ENCODE results near the gene SMPD3. TPM values are rescaled to one million over a fixed set of nuclear protein-coding genes. Genes with fewer than 3 reads are reported as not detected.
A peak's percentile ranks its signal among the peaks of the same experiment; 100 is the strongest.

Gene SMPD3
- total and polyA plus RNA-seq, 9 of the 15 experiments (the other 6 are each of a cell fraction or from before 2014, with no cell fraction given): 0.03 to 1.2 (median 0.18) TPM

DNA sequence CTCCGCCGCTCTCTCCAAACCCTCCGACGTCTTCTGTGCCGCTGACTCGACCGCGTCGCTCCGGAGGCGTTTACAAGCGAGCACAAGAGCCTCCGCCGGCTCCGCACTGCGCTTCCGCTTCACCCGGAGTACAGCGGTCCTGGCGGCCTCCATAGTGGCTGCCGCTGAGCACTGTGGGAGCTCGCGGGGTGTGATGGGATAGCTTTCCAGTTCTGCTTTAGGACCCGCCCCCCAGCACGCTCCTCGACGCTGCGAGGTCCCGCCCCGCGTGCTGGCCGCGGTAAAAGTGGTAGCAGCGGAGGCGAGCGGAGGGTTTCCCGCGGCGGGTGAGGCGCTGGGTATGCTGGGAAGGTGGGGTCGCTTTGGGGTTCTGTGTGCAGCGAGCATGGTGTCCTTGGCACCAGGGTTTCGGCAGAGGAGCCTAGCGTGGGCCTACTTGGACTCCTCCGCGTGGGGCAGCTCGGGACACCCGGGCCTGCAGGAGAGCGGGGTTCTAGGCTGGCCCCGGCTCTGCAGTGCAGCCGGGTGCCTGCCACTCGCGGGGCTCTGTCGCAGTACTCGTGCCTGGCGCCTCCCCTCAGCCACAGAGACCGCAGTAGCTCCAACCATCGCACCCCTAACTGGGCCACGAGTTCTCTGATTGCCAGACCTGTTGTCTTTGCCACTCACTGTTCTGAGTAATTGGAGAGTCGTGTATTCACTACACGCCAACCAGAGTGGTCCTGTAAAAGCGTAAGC lies 137.4 kb downstream of the SMPD3 start, which contains the start of the genes PRMT7 and SLC7A6OS (continued):
- TF ChIP-seq, protein P1, sequence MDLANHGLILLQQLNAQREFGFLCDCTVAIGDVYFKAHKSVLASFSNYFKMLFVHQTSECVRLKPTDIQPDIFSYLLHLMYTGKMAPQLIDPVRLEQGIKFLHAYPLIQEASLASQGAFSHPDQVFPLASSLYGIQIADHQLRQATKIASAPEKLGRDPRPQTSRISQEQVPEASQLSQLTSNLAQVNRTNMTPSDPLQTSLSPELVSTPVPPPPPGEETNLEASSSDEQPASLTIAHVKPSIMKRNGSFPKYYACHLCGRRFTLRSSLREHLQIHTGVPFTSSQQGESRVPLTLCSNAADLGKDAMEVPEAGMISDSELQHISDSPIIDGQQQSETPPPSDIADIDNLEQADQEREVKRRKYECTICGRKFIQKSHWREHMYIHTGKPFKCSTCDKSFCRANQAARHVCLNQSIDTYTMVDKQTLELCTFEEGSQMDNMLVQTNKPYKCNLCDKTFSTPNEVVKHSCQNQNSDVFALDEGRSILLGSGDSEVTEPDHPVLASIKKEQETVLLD (IDR thresholded peaks at IDR 0.05): peak; percentile 52; the same call in 1 of the 2 replicates
- TF ChIP-seq MTF1 (CRISPR knock-in tag; IDR thresholded peaks at IDR 0.05; ENCODE audit: borderline replicate concordance) (no peak), CBFA2T3 (IDR thresholded peaks at IDR 0.05) (no peak), CHCHD3 (CRISPR knock-in tag; IDR thresholded peaks at IDR 0.05) (no peak), RBM14 (IDR thresholded peaks at IDR 0.05; ENCODE audit: borderline replicate concordance, insufficient read depth, low read depth, low read length) (no peak), SPI1 (IDR thresholded peaks at IDR 0.05; ENCODE audit: borderline replicate concordance, low read depth, low read length) (peak; percentile 85), XRCC4 (IDR thresholded peaks at IDR 0.05; ENCODE audit: extremely low read depth, insufficient read depth, insufficient read length) (no peak), STAG1 (CRISPR knock-in tag; IDR thresholded peaks at IDR 0.05; ENCODE audit: borderline replicate concordance) (no peak; the same call in 1 of the 2 replicates)
- TF ChIP-seq, protein P2, sequence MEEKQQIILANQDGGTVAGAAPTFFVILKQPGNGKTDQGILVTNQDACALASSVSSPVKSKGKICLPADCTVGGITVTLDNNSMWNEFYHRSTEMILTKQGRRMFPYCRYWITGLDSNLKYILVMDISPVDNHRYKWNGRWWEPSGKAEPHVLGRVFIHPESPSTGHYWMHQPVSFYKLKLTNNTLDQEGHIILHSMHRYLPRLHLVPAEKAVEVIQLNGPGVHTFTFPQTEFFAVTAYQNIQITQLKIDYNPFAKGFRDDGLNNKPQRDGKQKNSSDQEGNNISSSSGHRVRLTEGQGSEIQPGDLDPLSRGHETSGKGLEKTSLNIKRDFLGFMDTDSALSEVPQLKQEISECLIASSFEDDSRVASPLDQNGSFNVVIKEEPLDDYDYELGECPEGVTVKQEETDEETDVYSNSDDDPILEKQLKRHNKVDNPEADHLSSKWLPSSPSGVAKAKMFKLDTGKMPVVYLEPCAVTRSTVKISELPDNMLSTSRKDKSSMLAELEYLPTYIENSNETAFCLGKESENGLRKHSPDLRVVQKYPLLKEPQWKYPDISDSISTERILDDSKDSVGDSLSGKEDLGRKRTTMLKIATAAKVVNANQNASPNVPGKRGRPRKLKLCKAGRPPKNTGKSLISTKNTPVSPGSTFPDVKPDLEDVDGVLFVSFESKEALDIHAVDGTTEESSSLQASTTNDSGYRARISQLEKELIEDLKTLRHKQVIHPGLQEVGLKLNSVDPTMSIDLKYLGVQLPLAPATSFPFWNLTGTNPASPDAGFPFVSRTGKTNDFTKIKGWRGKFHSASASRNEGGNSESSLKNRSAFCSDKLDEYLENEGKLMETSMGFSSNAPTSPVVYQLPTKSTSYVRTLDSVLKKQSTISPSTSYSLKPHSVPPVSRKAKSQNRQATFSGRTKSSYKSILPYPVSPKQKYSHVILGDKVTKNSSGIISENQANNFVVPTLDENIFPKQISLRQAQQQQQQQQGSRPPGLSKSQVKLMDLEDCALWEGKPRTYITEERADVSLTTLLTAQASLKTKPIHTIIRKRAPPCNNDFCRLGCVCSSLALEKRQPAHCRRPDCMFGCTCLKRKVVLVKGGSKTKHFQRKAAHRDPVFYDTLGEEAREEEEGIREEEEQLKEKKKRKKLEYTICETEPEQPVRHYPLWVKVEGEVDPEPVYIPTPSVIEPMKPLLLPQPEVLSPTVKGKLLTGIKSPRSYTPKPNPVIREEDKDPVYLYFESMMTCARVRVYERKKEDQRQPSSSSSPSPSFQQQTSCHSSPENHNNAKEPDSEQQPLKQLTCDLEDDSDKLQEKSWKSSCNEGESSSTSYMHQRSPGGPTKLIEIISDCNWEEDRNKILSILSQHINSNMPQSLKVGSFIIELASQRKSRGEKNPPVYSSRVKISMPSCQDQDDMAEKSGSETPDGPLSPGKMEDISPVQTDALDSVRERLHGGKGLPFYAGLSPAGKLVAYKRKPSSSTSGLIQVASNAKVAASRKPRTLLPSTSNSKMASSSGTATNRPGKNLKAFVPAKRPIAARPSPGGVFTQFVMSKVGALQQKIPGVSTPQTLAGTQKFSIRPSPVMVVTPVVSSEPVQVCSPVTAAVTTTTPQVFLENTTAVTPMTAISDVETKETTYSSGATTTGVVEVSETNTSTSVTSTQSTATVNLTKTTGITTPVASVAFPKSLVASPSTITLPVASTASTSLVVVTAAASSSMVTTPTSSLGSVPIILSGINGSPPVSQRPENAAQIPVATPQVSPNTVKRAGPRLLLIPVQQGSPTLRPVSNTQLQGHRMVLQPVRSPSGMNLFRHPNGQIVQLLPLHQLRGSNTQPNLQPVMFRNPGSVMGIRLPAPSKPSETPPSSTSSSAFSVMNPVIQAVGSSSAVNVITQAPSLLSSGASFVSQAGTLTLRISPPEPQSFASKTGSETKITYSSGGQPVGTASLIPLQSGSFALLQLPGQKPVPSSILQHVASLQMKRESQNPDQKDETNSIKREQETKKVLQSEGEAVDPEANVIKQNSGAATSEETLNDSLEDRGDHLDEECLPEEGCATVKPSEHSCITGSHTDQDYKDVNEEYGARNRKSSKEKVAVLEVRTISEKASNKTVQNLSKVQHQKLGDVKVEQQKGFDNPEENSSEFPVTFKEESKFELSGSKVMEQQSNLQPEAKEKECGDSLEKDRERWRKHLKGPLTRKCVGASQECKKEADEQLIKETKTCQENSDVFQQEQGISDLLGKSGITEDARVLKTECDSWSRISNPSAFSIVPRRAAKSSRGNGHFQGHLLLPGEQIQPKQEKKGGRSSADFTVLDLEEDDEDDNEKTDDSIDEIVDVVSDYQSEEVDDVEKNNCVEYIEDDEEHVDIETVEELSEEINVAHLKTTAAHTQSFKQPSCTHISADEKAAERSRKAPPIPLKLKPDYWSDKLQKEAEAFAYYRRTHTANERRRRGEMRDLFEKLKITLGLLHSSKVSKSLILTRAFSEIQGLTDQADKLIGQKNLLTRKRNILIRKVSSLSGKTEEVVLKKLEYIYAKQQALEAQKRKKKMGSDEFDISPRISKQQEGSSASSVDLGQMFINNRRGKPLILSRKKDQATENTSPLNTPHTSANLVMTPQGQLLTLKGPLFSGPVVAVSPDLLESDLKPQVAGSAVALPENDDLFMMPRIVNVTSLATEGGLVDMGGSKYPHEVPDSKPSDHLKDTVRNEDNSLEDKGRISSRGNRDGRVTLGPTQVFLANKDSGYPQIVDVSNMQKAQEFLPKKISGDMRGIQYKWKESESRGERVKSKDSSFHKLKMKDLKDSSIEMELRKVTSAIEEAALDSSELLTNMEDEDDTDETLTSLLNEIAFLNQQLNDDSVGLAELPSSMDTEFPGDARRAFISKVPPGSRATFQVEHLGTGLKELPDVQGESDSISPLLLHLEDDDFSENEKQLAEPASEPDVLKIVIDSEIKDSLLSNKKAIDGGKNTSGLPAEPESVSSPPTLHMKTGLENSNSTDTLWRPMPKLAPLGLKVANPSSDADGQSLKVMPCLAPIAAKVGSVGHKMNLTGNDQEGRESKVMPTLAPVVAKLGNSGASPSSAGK (IDR thresholded peaks at IDR 0.05): peak; percentile 99
- TF ChIP-seq, protein P3, sequence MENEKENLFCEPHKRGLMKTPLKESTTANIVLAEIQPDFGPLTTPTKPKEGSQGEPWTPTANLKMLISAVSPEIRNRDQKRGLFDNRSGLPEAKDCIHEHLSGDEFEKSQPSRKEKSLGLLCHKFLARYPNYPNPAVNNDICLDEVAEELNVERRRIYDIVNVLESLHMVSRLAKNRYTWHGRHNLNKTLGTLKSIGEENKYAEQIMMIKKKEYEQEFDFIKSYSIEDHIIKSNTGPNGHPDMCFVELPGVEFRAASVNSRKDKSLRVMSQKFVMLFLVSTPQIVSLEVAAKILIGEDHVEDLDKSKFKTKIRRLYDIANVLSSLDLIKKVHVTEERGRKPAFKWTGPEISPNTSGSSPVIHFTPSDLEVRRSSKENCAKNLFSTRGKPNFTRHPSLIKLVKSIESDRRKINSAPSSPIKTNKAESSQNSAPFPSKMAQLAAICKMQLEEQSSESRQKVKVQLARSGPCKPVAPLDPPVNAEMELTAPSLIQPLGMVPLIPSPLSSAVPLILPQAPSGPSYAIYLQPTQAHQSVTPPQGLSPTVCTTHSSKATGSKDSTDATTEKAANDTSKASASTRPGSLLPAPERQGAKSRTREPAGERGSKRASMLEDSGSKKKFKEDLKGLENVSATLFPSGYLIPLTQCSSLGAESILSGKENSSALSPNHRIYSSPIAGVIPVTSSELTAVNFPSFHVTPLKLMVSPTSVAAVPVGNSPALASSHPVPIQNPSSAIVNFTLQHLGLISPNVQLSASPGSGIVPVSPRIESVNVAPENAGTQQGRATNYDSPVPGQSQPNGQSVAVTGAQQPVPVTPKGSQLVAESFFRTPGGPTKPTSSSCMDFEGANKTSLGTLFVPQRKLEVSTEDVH (IDR thresholded peaks at IDR 0.05; ENCODE audit: low read depth, partially characterized antibody): peak; percentile 64
